ENCODE data around the gene CREB5. TPM values are rescaled to one million over a fixed set of nuclear protein-coding genes. Genes with fewer than 3 reads are reported as not detected.

The CREB5 gene
- total RNA-seq, 1 donor from 2014 or later: 8.9 TPM

- Histone ChIP-seq H3K9me3 (no peaks in the 10 kb centered on the region), H3K4me1 (peaks cover 3% of the 10 kb centered on the region), H3K4me3 (no peak overlapping the region), H3K36me3 (no peaks in the 10 kb centered on the region), H3K27ac (no peak overlapping the region), H3K27me3 (no peaks in the 10 kb centered on the region)
- intact Hi-C loops (cut with DNase I): no loop called here
- no peak for TF ChIP-seq CTCF (IDR thresholded peaks at IDR 0.05)
- ATAC-seq (no peak), DNase-seq (no peak)
Measured at GRCh38 chr7:28703037-28703765, 290.9 kb downstream of the CREB5 start.

GRCh38 chr7:28704706-28705105 lies 292.4 kb downstream of the CREB5 start:
- no peak for TF ChIP-seq CTCF (IDR thresholded peaks at IDR 0.05)
- ATAC-seq (no peak), DNase-seq (no peak)
- H3K9me3 ChIP-seq: no peaks in the 10 kb centered on the region
- no peaks in the 10 kb centered on the region for H3K27me3 ChIP-seq
- intact Hi-C loops (cut with DNase I): no loop called here
- no peak overlapping the region for H3K4me3 ChIP-seq
- peaks cover 3% of the 10 kb centered on the region for H3K4me1 ChIP-seq
- H3K36me3 ChIP-seq: no peaks in the 10 kb centered on the region
- H3K27ac ChIP-seq: no peak overlapping the region

GRCh38 chr7:28705350-28705749 lies 293.0 kb downstream of the CREB5 start:
- TF ChIP-seq CTCF (IDR thresholded peaks at IDR 0.05): no peak
- H3K9me3 ChIP-seq: no peaks in the 10 kb centered on the region
- ATAC-seq: no peak
- no peak overlapping the region for H3K27ac ChIP-seq
- intact Hi-C loops (cut with DNase I): no loop called here
- H3K27me3 ChIP-seq: no peaks in the 10 kb centered on the region
- no peaks in the 10 kb centered on the region for H3K36me3 ChIP-seq
- H3K4me3 ChIP-seq: no peak overlapping the region
- H3K4me1 ChIP-seq: peaks cover 3% of the 10 kb centered on the region
- DNase-seq: no peak

GRCh38 chr7:28706584-28706983 lies 294.3 kb downstream of the CREB5 start:
- Histone ChIP-seq H3K4me1 (peaks cover 2% of the 10 kb centered on the region), H3K4me3 (no peak overlapping the region), H3K9me3 (no peaks in the 10 kb centered on the region), H3K27ac (no peak overlapping the region), H3K27me3 (no peaks in the 10 kb centered on the region), H3K36me3 (no peaks in the 10 kb centered on the region)
- intact Hi-C loops (cut with DNase I): no loop called here
- DNase-seq (no peak), ATAC-seq (peak; percentile 79)
- TF ChIP-seq CTCF (IDR thresholded peaks at IDR 0.05): no peak

- Histone ChIP-seq H3K27me3 (no peaks in the 10 kb centered on the region), H3K27ac (no peak overlapping the region), H3K4me1 (no peaks in the 10 kb centered on the region), H3K4me3 (no peak overlapping the region), H3K9me3 (no peaks in the 10 kb centered on the region), H3K36me3 (no peaks in the 10 kb centered on the region)
- ATAC-seq (no peak), DNase-seq (no peak)
- intact Hi-C loops (cut with DNase I): no loop called here
- no peak for TF ChIP-seq CTCF (IDR thresholded peaks at IDR 0.05)
Measured at GRCh38 chr7:28707291-28707690, 295.0 kb downstream of the CREB5 start.
